HL-60 (cell line): ENCODE results near the gene BLMH.

ENCODE experiments used
- DNase-seq, 2 experiments: peaks; one replicate each; pipeline ENCODE4 v3.0.0-alpha.2; 2010 to 2020; ENCODE audit warnings: low read depth in 1 of 2, low spot score in 1 of 2
- H3K27ac ChIP-seq: fragments of 250-450 bp; sonication (Bioruptor Pico); replicated peaks from 2 replicates; pipeline ENCODE4 v1.5.1; 2020; ENCODE audit warnings: mild to moderate bottlenecking, moderate library complexity
- H3K27me3 ChIP-seq: fragments of 250-450 bp; sonication (Bioruptor Pico); 2 replicates; pipeline ENCODE4 v1.5.1; 2021; ENCODE audit warnings: mild to moderate bottlenecking, moderate library complexity; ENCODE audit not compliant: insufficient read depth, poor library complexity, severe bottlenecking
- H3K4me3 ChIP-seq: replicated peaks from 2 replicates; pipeline ENCODE4 v1.5.1; 2011; ENCODE audit warnings: mild to moderate bottlenecking, control low read depth, low read length; ENCODE audit not compliant: insufficient read depth
- CTCF ChIP-seq: IDR thresholded peaks from one replicate; pipeline ENCODE4 v1.5.1; 2011; ENCODE audit warnings: low read length, control low read depth, inconsistent platforms; ENCODE audit not compliant: insufficient read depth
- GABPA ChIP-seq: IDR thresholded peaks from 2 replicates; pipeline ENCODE4 v1.6.1; 2012; ENCODE audit warnings: low read depth
- POLR2AphosphoS5 ChIP-seq: IDR thresholded peaks from 2 replicates; pipeline ENCODE4 v1.6.1; 2012; ENCODE audit warnings: low read depth
- SPI1 ChIP-seq: IDR thresholded peaks from 2 replicates; pipeline ENCODE4 v1.6.1; 2012; ENCODE audit warnings: low read depth, mild to moderate bottlenecking, borderline replicate concordance
- TF ChIP-seq, protein P1 (sequence below): IDR thresholded peaks from 2 replicates; pipeline ENCODE4 v1.6.1; 2012; ENCODE audit warnings: low read depth; ENCODE audit not compliant: insufficient replicate concordance

Gene BLMH

GRCh38 chr17:30254150-30254549 is 37.6 kb downstream of the BLMH start:
- TF ChIP-seq CTCF (no peak), GABPA (no peak), POLR2AphosphoS5 (no peak), SPI1 (no peak)
- TF ChIP-seq, protein P1, sequence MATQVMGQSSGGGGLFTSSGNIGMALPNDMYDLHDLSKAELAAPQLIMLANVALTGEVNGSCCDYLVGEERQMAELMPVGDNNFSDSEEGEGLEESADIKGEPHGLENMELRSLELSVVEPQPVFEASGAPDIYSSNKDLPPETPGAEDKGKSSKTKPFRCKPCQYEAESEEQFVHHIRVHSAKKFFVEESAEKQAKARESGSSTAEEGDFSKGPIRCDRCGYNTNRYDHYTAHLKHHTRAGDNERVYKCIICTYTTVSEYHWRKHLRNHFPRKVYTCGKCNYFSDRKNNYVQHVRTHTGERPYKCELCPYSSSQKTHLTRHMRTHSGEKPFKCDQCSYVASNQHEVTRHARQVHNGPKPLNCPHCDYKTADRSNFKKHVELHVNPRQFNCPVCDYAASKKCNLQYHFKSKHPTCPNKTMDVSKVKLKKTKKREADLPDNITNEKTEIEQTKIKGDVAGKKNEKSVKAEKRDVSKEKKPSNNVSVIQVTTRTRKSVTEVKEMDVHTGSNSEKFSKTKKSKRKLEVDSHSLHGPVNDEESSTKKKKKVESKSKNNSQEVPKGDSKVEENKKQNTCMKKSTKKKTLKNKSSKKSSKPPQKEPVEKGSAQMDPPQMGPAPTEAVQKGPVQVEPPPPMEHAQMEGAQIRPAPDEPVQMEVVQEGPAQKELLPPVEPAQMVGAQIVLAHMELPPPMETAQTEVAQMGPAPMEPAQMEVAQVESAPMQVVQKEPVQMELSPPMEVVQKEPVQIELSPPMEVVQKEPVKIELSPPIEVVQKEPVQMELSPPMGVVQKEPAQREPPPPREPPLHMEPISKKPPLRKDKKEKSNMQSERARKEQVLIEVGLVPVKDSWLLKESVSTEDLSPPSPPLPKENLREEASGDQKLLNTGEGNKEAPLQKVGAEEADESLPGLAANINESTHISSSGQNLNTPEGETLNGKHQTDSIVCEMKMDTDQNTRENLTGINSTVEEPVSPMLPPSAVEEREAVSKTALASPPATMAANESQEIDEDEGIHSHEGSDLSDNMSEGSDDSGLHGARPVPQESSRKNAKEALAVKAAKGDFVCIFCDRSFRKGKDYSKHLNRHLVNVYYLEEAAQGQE: no peak
- Histone ChIP-seq H3K27ac (no peak overlapping the region), H3K27me3 (no peaks in the 10 kb centered on the region)

DNA sequence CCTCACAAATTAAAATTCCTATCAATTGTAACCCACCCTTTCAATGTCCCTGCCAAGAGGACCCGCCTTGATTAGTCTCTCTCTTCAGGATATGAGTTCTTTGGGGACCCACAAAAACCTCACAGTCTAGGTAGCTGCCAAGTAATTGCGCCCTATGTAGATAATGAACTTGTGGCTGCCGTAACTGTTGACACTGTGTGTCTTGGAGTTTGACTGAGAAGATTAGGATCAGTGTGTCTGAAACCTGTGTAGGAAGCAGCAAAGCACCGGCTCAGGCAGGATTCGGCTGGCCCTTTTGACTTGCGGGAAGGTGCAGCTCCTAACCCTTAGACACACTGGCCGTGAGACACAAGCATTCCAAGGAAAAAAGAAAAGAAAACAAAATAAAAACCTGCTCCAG is 38.4 kb downstream of the BLMH start:
- TF ChIP-seq SPI1 (no peak), POLR2AphosphoS5 (no peak), GABPA (no peak), CTCF (no peak)
- TF ChIP-seq, protein P1: no peak
- Histone ChIP-seq H3K27ac (no peak overlapping the region), H3K4me3 (no peak overlapping the region), H3K27me3 (no peaks in the 10 kb centered on the region)
- DNase-seq: no peak

More at GRCh38 chr17:30254150-30254549, 37.6 kb downstream of the BLMH start:
- no peak for DNase-seq
- no peak overlapping the region for H3K4me3 ChIP-seq

- Histone ChIP-seq H3K27ac (no peak overlapping the region), H3K27me3 (no peaks in the 10 kb centered on the region), H3K4me3 (no peak overlapping the region)
- no peak for DNase-seq
- TF ChIP-seq POLR2AphosphoS5 (no peak), GABPA (no peak), CTCF (no peak)
Measured at GRCh38 chr17:30251931-30252330, 39.8 kb downstream of the BLMH start.

- TF ChIP-seq GABPA: no peak
- TF ChIP-seq CTCF: no peak
- TF ChIP-seq SPI1: no peak
- H3K27me3 ChIP-seq: no peaks in the 10 kb centered on the region
- no peak overlapping the region for H3K27ac ChIP-seq
- no peak overlapping the region for H3K4me3 ChIP-seq
- DNase-seq: no peak
Measured at GRCh38 chr17:30249460-30249859, 42.3 kb downstream of the BLMH start.
